22Rv1 (cell line): ENCODE results near the gene HPSE2.

Experiments
- H3K27ac ChIP-seq: fragments of 450-650 bp; 2 replicates; pipeline ENCODE4 v1.5.1; 2017
- ZFX ChIP-seq: fragments of 450-650 bp; IDR thresholded peaks from 2 replicates; pipeline ENCODE4 v1.6.1; 2017; ENCODE audit warnings: antibody characterized with exemption, borderline replicate concordance
- TF ChIP-seq, protein P1 (sequence below): fragments of 450-650 bp; IDR thresholded peaks from 2 replicates; pipeline ENCODE4 v1.5.1; 2017; ENCODE audit warnings: mild to moderate bottlenecking

Gene HPSE2

GRCh38 chr10:98667081-98667480 is 568.6 kb downstream of the HPSE2 start:
- TF ChIP-seq ZFX, result no peak
- TF ChIP-seq, protein P1, sequence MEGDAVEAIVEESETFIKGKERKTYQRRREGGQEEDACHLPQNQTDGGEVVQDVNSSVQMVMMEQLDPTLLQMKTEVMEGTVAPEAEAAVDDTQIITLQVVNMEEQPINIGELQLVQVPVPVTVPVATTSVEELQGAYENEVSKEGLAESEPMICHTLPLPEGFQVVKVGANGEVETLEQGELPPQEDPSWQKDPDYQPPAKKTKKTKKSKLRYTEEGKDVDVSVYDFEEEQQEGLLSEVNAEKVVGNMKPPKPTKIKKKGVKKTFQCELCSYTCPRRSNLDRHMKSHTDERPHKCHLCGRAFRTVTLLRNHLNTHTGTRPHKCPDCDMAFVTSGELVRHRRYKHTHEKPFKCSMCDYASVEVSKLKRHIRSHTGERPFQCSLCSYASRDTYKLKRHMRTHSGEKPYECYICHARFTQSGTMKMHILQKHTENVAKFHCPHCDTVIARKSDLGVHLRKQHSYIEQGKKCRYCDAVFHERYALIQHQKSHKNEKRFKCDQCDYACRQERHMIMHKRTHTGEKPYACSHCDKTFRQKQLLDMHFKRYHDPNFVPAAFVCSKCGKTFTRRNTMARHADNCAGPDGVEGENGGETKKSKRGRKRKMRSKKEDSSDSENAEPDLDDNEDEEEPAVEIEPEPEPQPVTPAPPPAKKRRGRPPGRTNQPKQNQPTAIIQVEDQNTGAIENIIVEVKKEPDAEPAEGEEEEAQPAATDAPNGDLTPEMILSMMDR, result no peak
- H3K27ac ChIP-seq, result no peak overlapping the region

GRCh38 chr10:98666276-98666675 is 569.4 kb downstream of the HPSE2 start:
- no peak overlapping the region for H3K27ac ChIP-seq
- TF ChIP-seq, protein P1, result no peak
- no peak for TF ChIP-seq ZFX

DNA sequence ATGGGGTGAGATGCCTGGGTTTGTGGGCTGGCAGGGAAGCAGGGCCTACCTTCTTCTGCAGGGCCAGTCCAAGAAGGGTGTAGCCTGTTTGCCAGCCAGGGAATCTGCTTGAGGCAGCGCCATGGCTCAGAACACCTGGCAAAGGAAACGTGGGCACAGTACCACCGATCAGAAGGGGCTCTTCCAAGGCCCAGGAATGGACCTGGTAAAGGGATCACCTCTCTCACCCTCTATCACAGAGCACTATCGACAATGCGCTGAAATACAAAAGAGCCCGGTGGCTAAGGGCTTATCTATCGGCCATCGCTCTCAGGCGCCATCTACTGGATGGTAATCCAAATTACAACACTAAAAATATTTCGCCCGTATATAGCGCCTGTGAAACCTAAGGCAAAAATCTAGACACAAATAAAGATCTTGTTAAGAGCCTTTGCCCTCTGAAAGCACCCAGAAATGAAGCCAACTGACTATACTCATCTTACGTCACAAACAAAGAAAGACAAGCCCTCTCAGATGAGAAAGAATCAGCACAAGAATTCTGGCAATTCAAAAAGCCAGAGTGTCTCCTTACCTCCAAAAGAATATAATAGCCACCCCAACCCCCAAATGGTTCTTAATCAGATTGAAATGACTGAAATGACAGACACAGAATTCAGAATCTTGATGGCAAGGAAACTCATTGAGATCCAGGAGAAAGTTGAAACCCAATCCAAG is 571.2 kb downstream of the HPSE2 start:
- no peak overlapping the region for H3K27ac ChIP-seq

GRCh38 chr10:98659951-98660350 is 575.7 kb downstream of the HPSE2 start:
- no peak for TF ChIP-seq ZFX
- TF ChIP-seq, protein P1, result no peak
- no peak overlapping the region for H3K27ac ChIP-seq

More for the DNA sequence above, 571.2 kb downstream of the HPSE2 start:
- no peak for TF ChIP-seq ZFX
- TF ChIP-seq, protein P1, result peak; percentile 88

- TF ChIP-seq, protein P1, result no peak
- TF ChIP-seq ZFX, result no peak
- H3K27ac ChIP-seq, result no peak overlapping the region
These were observed 580.2 kb downstream of the HPSE2 start for GRCh38 chr10:98655492-98655891.

DNA sequence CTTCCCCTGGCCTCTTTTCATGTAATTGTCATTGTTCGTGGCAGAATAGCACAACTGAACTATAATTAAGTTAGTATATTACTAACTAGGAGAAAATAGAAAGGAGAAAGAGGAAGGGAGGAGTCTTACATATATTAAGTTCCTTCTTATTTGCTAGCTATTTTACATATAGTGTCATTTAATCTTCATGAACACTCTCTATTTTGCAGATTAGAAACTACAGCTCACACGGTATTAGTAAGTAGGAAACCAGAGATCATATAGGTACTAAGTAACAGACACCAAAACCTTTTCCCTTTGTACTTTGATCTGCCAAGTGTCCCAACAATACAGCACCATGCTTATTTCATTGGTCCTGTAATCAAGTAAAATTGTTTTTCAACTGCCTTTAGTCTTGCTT is 586.5 kb downstream of the HPSE2 start:
- no peak overlapping the region for H3K27ac ChIP-seq
- TF ChIP-seq ZFX, result no peak
- TF ChIP-seq, protein P1, result no peak
